Heart right ventricle (tissue), 16 donors: ENCODE data around the gene TWNK. TPM values are rescaled to one million over a fixed set of nuclear protein-coding genes. Genes with fewer than 3 reads are reported as not detected.

Experiments used
- ATAC-seq, 8 donors: fragments of 200-7000 bp; cut with Tn5 transposase; one replicate each; pipeline ENCODE4 v1.9.1; 2020; ENCODE audit warnings: mild to moderate bottlenecking in 8 of 8, moderate library complexity in 8 of 8, moderate number of reproducible peaks in 1 of 8
- DNase-seq, 2 donors: peaks; one replicate each; pipeline ENCODE4 v3.0.0-alpha.2; 2020
- H3K27ac ChIP-seq, 10 donors: fragments of 200-600 bp; sonication (generic) in 2 of 10; one replicate each; pipeline versions ENCODE4 v1.5.0 to v1.8.0; 2020 to 2022; ENCODE audit warnings: mild to moderate bottlenecking in 3 of 10
- H3K27me3 ChIP-seq, 7 donors: fragments of 200-600 bp; one replicate each; pipeline ENCODE4 v1.8.0; 2021 to 2022; ENCODE audit warnings: mild to moderate bottlenecking in 2 of 7
- H3K36me3 ChIP-seq, 9 donors: fragments of 200-600 bp; sonication (generic) in 1 of 9; one replicate each; pipeline versions ENCODE4 v1.5.0 to v1.8.0; 2020 to 2022; ENCODE audit warnings: mild to moderate bottlenecking in 2 of 9
- H3K4me1 ChIP-seq, 9 donors: fragments of 200-600 bp; sonication (generic) in 1 of 9; one replicate each; pipeline versions ENCODE4 v1.5.0 to v1.8.0; 2020 to 2022; ENCODE audit warnings: mild to moderate bottlenecking in 4 of 9
- H3K4me3 ChIP-seq, 10 donors: fragments of 200-600 bp; sonication (generic) in 2 of 10; one replicate each; pipeline versions ENCODE4 v1.5.0 to v1.8.0; 2020 to 2022; ENCODE audit warnings: mild to moderate bottlenecking in 7 of 10, moderate library complexity in 2 of 10
- H3K9me3 ChIP-seq, 11 donors: fragments of 200-600 bp in 10 of 11; sonication (generic) in 2 of 11; one replicate each; pipeline versions ENCODE4 v1.5.0 to v1.8.0; 2013 to 2022; ENCODE audit warnings: mild to moderate bottlenecking in 2 of 11, control low read depth in 1 of 11, moderate library complexity in 1 of 11
- WGBS, 2 donors: extraction: QIAGEN DNeasy Blood & Tissue Kit; methylation state at CpG; one replicate each; pipeline ENCODE4 v1.1.7; 2013; ENCODE audit warnings: inconsistent platforms in 1 of 2; 5-methylcytosine and 5-hydroxymethylcytosine counted together
- intact Hi-C, 10 donors: fragments of 100-400 bp; cut with DNase I; formaldehyde crosslinking; loops; one replicate each; pipeline versions ENCODE4 v1.11.1 to v1.14.2; 2022
- polyA plus RNA-seq, 2 donors: library from polyadenylated mRNA; stranded (reverse); fragments of 200-250 nt; gene quantifications; one replicate each; pipeline ENCODE4 v1.2.3, GENCODE V29; 2013
- total RNA-seq, 10 donors: library from RNA; stranded (reverse); fragmentation: NEBNext Ultra II Directional in 3 of 10; extraction: Animal tissue kit (Norgen Biotek cat#: 25700) in 3 of 10; gene quantifications; one replicate each; pipeline versions ENCODE4 v1.2.1 to v1.2.4, GENCODE V29; 2021 to 2023
- TF ChIP-seq, protein P1 (sequence below), 9 donors: fragments of 200-600 bp; sonication (generic) in 2 of 9; IDR thresholded peaks; one replicate each; pipeline versions ENCODE4 v1.5.0 to v1.8.0; 2021 to 2022; ENCODE audit warnings: antibody characterized with exemption in 9 of 9, mild to moderate bottlenecking in 5 of 9, moderate library complexity in 1 of 9
- donor health status: Arrhythmogenic right ventricular cardiomyopathy.
- donor health status: ischemic (EF 13 %, LVEDD 7.1; RV severe dilation, severe dysfunction).
- donor health status: healthy with polysubstance abuse.
- donor health status: DM: no; HTN: yes; CAD: no.
- donor health status: DM: no; HTN: no; CAD: no.
- donor health status: ischemic (EF 25% LVEDD 6.9; RV normal size, moderate dysfunction).
- donor health status: ischemic (EF 25% LVEDD 5.7; RV mildly dilated, moderate dysfunction).
- donor health status: healthy.
- donor health status: DM: yes; HTN: yes; CAD: no.
- donor health status: Ischemic cardiomyopathy.
- donor health status: ischemic (EF 35%, LVEDD 5.7; RV mildly dilated, moderate dysfunction).
- donor health status: nonischemic (EF 11% LVEDD 7.7; RV severe dilation, severe dysfunction).
- donor health status: DM: yes; HTN: yes; CAD: no.
- donor health status: PGD.
- donor health status: ischemic (EF 29% LVEDD 5.4; RV normal size, mild dysfunction).
- donor health status: nonischemic (EF 23%, LVEDD 6.1; RV moderate dilation, normal function).

Gene TWNK
- total and polyA plus RNA-seq, 12 donors = 4.2 to 7.7 (median 5.4) TPM

- Histone ChIP-seq H3K4me1 (peaks cover 10 to 34% (median 26%) of the 10 kb centered on the region in 9 donors), H3K27ac (peak within 1 kb of the TSS; percentile 93 to 99 (median 98)), H3K27me3 (no peaks in the 10 kb centered on the region), H3K36me3 (peaks cover 0 to 19% (median 13%) of the 10 kb centered on the region in 9 donors), H3K4me3 (peak within 1 kb of the TSS; percentile 70 to 83 (median 77)), H3K9me3 (no peaks in the 10 kb centered on the region)
- DNase-seq (peak; percentile 98 to 99), ATAC-seq (peak; percentile 85 to 93 (median 91))
- TF ChIP-seq, protein P1, sequence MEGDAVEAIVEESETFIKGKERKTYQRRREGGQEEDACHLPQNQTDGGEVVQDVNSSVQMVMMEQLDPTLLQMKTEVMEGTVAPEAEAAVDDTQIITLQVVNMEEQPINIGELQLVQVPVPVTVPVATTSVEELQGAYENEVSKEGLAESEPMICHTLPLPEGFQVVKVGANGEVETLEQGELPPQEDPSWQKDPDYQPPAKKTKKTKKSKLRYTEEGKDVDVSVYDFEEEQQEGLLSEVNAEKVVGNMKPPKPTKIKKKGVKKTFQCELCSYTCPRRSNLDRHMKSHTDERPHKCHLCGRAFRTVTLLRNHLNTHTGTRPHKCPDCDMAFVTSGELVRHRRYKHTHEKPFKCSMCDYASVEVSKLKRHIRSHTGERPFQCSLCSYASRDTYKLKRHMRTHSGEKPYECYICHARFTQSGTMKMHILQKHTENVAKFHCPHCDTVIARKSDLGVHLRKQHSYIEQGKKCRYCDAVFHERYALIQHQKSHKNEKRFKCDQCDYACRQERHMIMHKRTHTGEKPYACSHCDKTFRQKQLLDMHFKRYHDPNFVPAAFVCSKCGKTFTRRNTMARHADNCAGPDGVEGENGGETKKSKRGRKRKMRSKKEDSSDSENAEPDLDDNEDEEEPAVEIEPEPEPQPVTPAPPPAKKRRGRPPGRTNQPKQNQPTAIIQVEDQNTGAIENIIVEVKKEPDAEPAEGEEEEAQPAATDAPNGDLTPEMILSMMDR (IDR thresholded peaks at IDR 0.05) = no peak
- intact Hi-C loops = loop anchor here in 2 of 10 donors (5.0 kb wide), 2 partner anchors 34 to 44 kb away; partner anchors contain the start of genes LZTS2 (in 1 of the 2), MRPL43 (in 1 of the 2) and TWNK (in 1 of the 2)
- WGBS, 2 donors = 0 to 1% methylated on average over 38 of the region's 38 CpGs
These were observed 43.9 kb downstream of the TWNK start, which contains the start of the genes PDZD7 and SFXN3 for GRCh38 chr10:101031128-101031795. Gene PDZD7 (minus strand): TSS chr10:101031129. CDS start chr10:101030219, 910 bp downstream. Gene SFXN3 (plus strand): TSS chr10:101031234. CDS start chr10:101034695, 3,461 bp downstream.

DNA sequence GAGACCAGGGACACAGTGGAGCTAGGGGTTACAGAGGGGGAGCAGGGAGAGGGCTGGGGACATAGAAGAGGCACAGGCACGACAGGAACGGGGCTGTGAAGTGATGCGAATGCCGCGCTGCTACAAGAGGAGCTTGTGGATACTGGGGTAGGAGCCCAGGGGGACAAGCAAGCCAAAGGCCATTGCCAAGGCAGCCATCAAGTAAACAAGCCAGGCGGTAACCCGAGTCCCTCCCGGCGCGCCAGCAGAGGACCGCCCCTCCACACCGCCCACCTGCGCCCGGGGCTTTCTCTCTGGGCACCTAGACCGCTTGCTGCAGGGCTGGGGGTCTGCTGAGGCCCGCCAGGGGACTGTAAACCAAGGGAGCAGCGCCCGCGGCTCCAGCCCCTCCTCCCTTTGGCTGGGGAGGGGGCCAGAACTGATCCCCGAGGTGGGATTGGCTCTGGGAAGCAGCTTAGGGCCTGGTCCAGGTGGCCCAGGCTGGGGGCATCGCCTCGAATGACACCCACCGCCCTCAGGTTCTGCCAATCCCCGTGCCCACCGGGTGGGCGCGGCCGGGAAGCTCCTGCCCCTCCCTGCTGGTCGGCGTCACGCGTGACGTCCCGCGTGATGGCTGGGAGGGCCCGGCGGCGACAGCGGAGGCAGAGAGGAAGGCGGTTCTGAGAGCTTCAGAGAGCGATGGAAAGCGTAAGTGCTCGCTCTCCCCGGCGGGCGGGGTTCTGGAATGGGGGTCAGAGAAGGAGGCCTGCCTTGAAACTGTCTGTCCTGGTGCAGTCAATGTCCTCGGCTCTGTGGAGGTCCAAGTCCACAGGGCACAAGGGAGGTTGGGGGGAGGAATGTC lies 44.7 kb downstream of the TWNK start:
- intact Hi-C loops = loop anchor here in 2 of 10 donors (5.0 kb wide), 2 partner anchors 35 to 45 kb away; partner anchors contain the start of genes LZTS2 (in 1 of the 2), MRPL43 (in 1 of the 2) and TWNK (in 1 of the 2)

DNA sequence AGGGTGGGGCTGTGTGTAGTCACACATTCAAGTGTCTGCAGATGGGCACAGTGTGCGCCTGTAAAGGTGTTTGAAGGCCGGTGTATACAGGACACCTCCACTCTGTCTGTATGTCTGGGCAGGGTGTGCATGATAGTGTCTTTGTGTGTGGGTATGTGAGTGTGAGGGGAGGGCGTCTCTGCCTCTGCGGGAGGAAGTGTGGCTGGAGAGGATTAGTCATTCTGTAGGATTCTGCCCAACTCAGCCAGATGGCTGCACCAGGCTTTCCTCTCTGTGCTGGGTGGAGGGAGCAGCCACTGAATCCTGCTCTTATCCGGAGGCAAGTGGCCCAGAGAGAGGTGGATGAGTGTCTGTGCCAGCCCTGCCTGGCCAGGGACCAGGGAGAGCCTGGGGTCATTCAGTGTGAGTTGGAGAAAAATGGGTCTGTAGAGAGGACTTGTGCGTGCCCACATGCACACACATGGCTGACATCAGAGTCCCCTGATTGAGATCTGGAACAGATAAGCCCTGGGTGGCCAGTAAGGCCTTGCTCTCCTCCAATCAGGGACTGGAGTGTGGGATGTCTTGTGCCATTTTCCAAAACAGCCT lies 45.4 kb downstream of the TWNK start:
- Histone ChIP-seq H3K27ac (peak overlapping the region; percentile 93 to 99 (median 98)), H3K4me1 (peaks cover 10 to 34% (median 26%) of the 10 kb centered on the region in 9 donors), H3K27me3 (no peaks in the 10 kb centered on the region), H3K4me3 (peak overlapping the region; percentile 70 to 83 (median 77)), H3K36me3 (peaks cover 0 to 34% (median 28%) of the 10 kb centered on the region in 9 donors), H3K9me3 (no peaks in the 10 kb centered on the region)
- 13 to 26% methylated on average over 6 of the region's 6 CpGs for WGBS, 2 donors
- DNase-seq (peak; percentile 52 to 74), ATAC-seq (peak; percentile 37 to 77 (median 69))
- intact Hi-C loops = loop anchor here in 2 of 10 donors (5.0 kb wide), 2 partner anchors 35 to 45 kb away; partner anchors contain the start of genes LZTS2 (in 1 of the 2), MRPL43 (in 1 of the 2) and TWNK (in 1 of the 2)
- TF ChIP-seq, protein P1 (IDR thresholded peaks at IDR 0.05) = no peak

More for the DNA sequence above, 44.7 kb downstream of the TWNK start:
- no peaks in the 10 kb centered on the region for H3K27me3 ChIP-seq
- TF ChIP-seq, protein P1 (IDR thresholded peaks at IDR 0.05) = no peak
- 1 to 2% methylated on average over 37 to 47 of the region's 47 CpGs for WGBS, 2 donors
- H3K36me3 ChIP-seq = peaks cover 0 to 27% (median 21%) of the 10 kb centered on the region in 9 donors
- DNase-seq (peak; percentile 86 to 87), ATAC-seq (peak; percentile 67 to 87 (median 82))
- peaks cover 10 to 34% (median 26%) of the 10 kb centered on the region in 9 donors for H3K4me1 ChIP-seq
- H3K4me3 ChIP-seq = peak overlapping the region; percentile 70 to 83 (median 77)
- H3K27ac ChIP-seq = peak overlapping the region; percentile 93 to 99 (median 98)
- no peaks in the 10 kb centered on the region for H3K9me3 ChIP-seq
